Transverse colon (tissue), 4 donors: ENCODE results near the gene CDK4. TPM values are rescaled to one million over a fixed set of nuclear protein-coding genes. Genes with fewer than 3 reads are reported as not detected.

Experiments
- DNase-seq: peaks from one replicate; pipeline ENCODE4 v3.0.0-alpha.2; 2019
- H3K27ac ChIP-seq, 4 donors: fragments of 200-600 bp; sonication (generic); 2 replicates each; pipeline ENCODE4 v1.5.1; 2016 to 2018; ENCODE audit warnings: inconsistent platforms in 4 of 4
- H3K27me3 ChIP-seq: fragments of 200-600 bp; sonication (generic); 2 replicates; pipeline ENCODE4 v1.5.1; 2017; ENCODE audit warnings: inconsistent platforms
- H3K36me3 ChIP-seq, 4 donors: fragments of 200-600 bp; sonication (generic); 2 replicates each; pipeline ENCODE4 v1.5.1; 2017 to 2019; ENCODE audit warnings: inconsistent platforms in 4 of 4
- H3K4me1 ChIP-seq, 4 donors: fragments of 200-600 bp; sonication (generic); 2 replicates each; pipeline ENCODE4 v1.5.1; 2017 to 2020; ENCODE audit warnings: inconsistent platforms in 4 of 4
- H3K4me3 ChIP-seq, 4 donors: fragments of 200-600 bp; sonication (generic); 1 replicate in 1 of 4; 2 replicates in 3 of 4; pipeline versions ENCODE4 v1.5.1 to v1.6.1; 2017 to 2019; ENCODE audit warnings: inconsistent platforms in 4 of 4
- H3K9me3 ChIP-seq, 2 donors: fragments of 200-600 bp; sonication (generic); 2 replicates each; pipeline ENCODE4 v1.5.1; 2017 to 2019; ENCODE audit warnings: inconsistent platforms in 2 of 2
- CTCF ChIP-seq, 5 experiments: fragments of 200-600 bp in 3 of 5; fragments of 450-650 bp in 2 of 5; sonication (generic) in 3 of 5; IDR thresholded peaks; 1 replicate in 2 of 5; 2 replicates in 3 of 5; pipeline ENCODE4 v1.5.1; 2016 to 2017; ENCODE audit warnings: antibody characterized with exemption in 5 of 5, inconsistent platforms in 3 of 5, mild to moderate bottlenecking in 2 of 5, moderate library complexity in 1 of 5
- EP300 ChIP-seq: sonication (generic); formaldehyde crosslinking; IDR thresholded peaks from one replicate; pipeline ENCODE4 v1.6.1; 2017; ENCODE audit warnings: antibody characterized with exemption, low read depth
- POLR2A ChIP-seq: fragments of 450-650 bp; IDR thresholded peaks from one replicate; pipeline ENCODE4 v1.6.1; 2016; ENCODE audit warnings: antibody characterized with exemption, mild to moderate bottlenecking, moderate library complexity
- POLR2AphosphoS5 ChIP-seq, 3 donors: sonication (generic); formaldehyde crosslinking; IDR thresholded peaks; one replicate each; pipeline ENCODE4 v1.6.1; 2016; ENCODE audit warnings: antibody characterized with exemption in 3 of 3
- WGBS, 2 donors: methylation state at CpG; one replicate each; pipeline ENCODE4 v1.1.5; 2018; ENCODE audit warnings: low coverage in 1 of 2; 5-methylcytosine and 5-hydroxymethylcytosine counted together
- in situ Hi-C, 4 donors: fragments of 200-750 bp; cut with MboI; loops; one replicate each; pipeline versions ENCODE4 v1.15.0 to v1.15.1; 2017; ENCODE audit warnings: low sequenced_read_pairs in 3 of 4, low pct_ligation_motif_present in 1 of 4, low pct_unique_long_range_greater_than_20kb in 1 of 4
- intact Hi-C: fragments of 100-400 bp; cut with DNase I; formaldehyde crosslinking; loops from one replicate; pipeline ENCODE4 v1.15.1; 2023; ENCODE audit warnings: low total_unique reads
- total RNA-seq, 4 donors: library from RNA; depleted of rRNA; stranded (reverse); fragments of >200 nt; gene quantifications; one replicate each; pipeline ENCODE4 v1.1.0, GENCODE V29; 2016

CDK4 gene
- total RNA-seq, 4 donors from 2014 or later: 20.9 to 194 (median 47.8) TPM

- no peaks in the 10 kb centered on the region for H3K4me1 ChIP-seq
- no peak overlapping the region for H3K4me3 ChIP-seq
- no peaks in the 10 kb centered on the region for H3K27me3 ChIP-seq
- intact Hi-C loops: no loop called here
- TF ChIP-seq POLR2A: no peak
- TF ChIP-seq POLR2AphosphoS5 (IDR thresholded peaks at IDR 0.05): no peak
- no peak for TF ChIP-seq CTCF (IDR thresholded peaks at IDR 0.05)
- TF ChIP-seq EP300: no peak
- in situ Hi-C loops: no loop called here
- H3K36me3 ChIP-seq: peaks cover 0 to 27% (median 12%) of the 10 kb centered on the region in 4 donors
- H3K27ac ChIP-seq: no peak overlapping the region
- no peaks in the 10 kb centered on the region for H3K9me3 ChIP-seq
- no peak for DNase-seq
- 86 to 100% methylated on average over 1 to 3 of the region's 3 CpGs for WGBS, 2 donors
These were observed 39.4 kb downstream of the CDK4 start for GRCh38 chr12:57712701-57713100.

GRCh38 chr12:57708296-57708695 is 43.8 kb downstream of the CDK4 start:
- Histone ChIP-seq H3K4me1 (no peaks in the 10 kb centered on the region), H3K27ac (no peak overlapping the region), H3K36me3 (peaks cover 0 to 43% (median 14%) of the 10 kb centered on the region in 4 donors), H3K9me3 (no peaks in the 10 kb centered on the region), H3K27me3 (no peaks in the 10 kb centered on the region), H3K4me3 (no peak overlapping the region)
- DNase-seq: no peak
- TF ChIP-seq CTCF (IDR thresholded peaks at IDR 0.05) (no peak), POLR2AphosphoS5 (IDR thresholded peaks at IDR 0.05) (no peak), POLR2A (no peak)
- 91 to 94% methylated on average over 2 of the region's 2 CpGs for WGBS, 2 donors
- intact Hi-C loops: no loop called here
- in situ Hi-C loops: no loop called here

- Histone ChIP-seq H3K36me3 (peaks cover 0 to 51% (median 18%) of the 10 kb centered on the region in 4 donors), H3K27ac (no peak overlapping the region), H3K27me3 (no peaks in the 10 kb centered on the region), H3K4me1 (no peaks in the 10 kb centered on the region), H3K9me3 (no peaks in the 10 kb centered on the region), H3K4me3 (no peak overlapping the region)
- WGBS, 2 donors: 96 to 100% methylated on average over 1 to 3 of the region's 3 CpGs
- no peak for DNase-seq
- no peak for TF ChIP-seq EP300
- TF ChIP-seq POLR2AphosphoS5 (IDR thresholded peaks at IDR 0.05): no peak
- TF ChIP-seq POLR2A: no peak
- no peak for TF ChIP-seq CTCF (IDR thresholded peaks at IDR 0.05)
- in situ Hi-C loops: no loop called here
- intact Hi-C loops: no loop called here
These were observed 44.9 kb downstream of the CDK4 start for GRCh38 chr12:57707250-57707649.

- H3K36me3 ChIP-seq: peaks cover 0 to 54% (median 15%) of the 10 kb centered on the region in 4 donors
- no peak overlapping the region for H3K4me3 ChIP-seq
- WGBS, 2 donors: 96 to 100% methylated on average over 1 to 2 of the region's 2 CpGs
- no peak for TF ChIP-seq EP300
- TF ChIP-seq CTCF (IDR thresholded peaks at IDR 0.05): no peak
- TF ChIP-seq POLR2A: no peak
- TF ChIP-seq POLR2AphosphoS5 (IDR thresholded peaks at IDR 0.05): no peak
- DNase-seq: no peak
- intact Hi-C loops: no loop called here
- H3K9me3 ChIP-seq: no peaks in the 10 kb centered on the region
- H3K4me1 ChIP-seq: peaks cover 0 to 2% (median 1%) of the 10 kb centered on the region in 4 donors
- H3K27me3 ChIP-seq: no peaks in the 10 kb centered on the region
- in situ Hi-C loops: no loop called here
- H3K27ac ChIP-seq: no peak overlapping the region
These were observed 51.8 kb downstream of the CDK4 start for GRCh38 chr12:57700317-57700716.
